Smooth muscle cell (in vitro differentiated cells): ENCODE measurements around the gene ITGB3. TPM values are rescaled to one million over a fixed set of nuclear protein-coding genes. Genes with fewer than 3 reads are reported as not detected.

Experiments
- DNase-seq: peaks from one replicate; lab custom pipeline; 2025; ENCODE audit not compliant: unreplicated experiment; lab: John Stamatoyannopoulos, UW
- H2AFZ ChIP-seq: fragments of 200-600 bp; sonication (generic); 2 replicates; pipeline ENCODE4 v1.6.0; 2016; ENCODE audit warnings: antibody characterized with exemption, low read depth, mild to moderate bottlenecking
- H3F3A ChIP-seq: fragments of 200-600 bp; sonication (generic); 2 replicates; pipeline ENCODE4 v1.6.0; 2017; ENCODE audit warnings: antibody characterized with exemption, low read depth
- H3K27ac ChIP-seq: fragments of 200-600 bp; sonication (generic); 2 replicates; pipeline ENCODE4 v1.5.1; 2016; ENCODE audit warnings: low read depth, mild to moderate bottlenecking
- H3K27me3 ChIP-seq: fragments of 200-600 bp; sonication (generic); 2 replicates; pipeline ENCODE4 v1.6.1; 2016; ENCODE audit warnings: low read depth, mild to moderate bottlenecking
- H3K36me3 ChIP-seq: fragments of 200-600 bp; sonication (generic); 2 replicates; pipeline ENCODE4 v1.5.1; 2016; ENCODE audit warnings: low read depth
- H3K4me1 ChIP-seq: fragments of 200-600 bp; sonication (generic); 2 replicates; pipeline ENCODE4 v1.5.1; 2016; ENCODE audit warnings: low read depth
- H3K4me2 ChIP-seq: fragments of 200-600 bp; sonication (generic); 2 replicates; pipeline ENCODE4 v1.6.0; 2016; ENCODE audit warnings: mild to moderate bottlenecking
- H3K4me3 ChIP-seq: fragments of 200-600 bp; sonication (generic); 2 replicates; pipeline ENCODE4 v1.5.1; 2016; ENCODE audit warnings: mild to moderate bottlenecking
- H3K79me2 ChIP-seq: fragments of 200-600 bp; sonication (generic); 2 replicates; pipeline ENCODE4 v1.6.0; 2016; ENCODE audit warnings: low read depth, mild to moderate bottlenecking
- H3K9ac ChIP-seq: fragments of 200-600 bp; sonication (generic); 2 replicates; pipeline ENCODE4 v1.6.0; 2016; ENCODE audit warnings: low read depth
- H3K9me3 ChIP-seq: fragments of 200-600 bp; sonication (generic); replicated peaks from 2 replicates; pipeline ENCODE4 v1.5.1; 2016; ENCODE audit warnings: low read depth
- H4K20me1 ChIP-seq: fragments of 200-600 bp; sonication (generic); 2 replicates; pipeline ENCODE4 v1.6.0; 2016; ENCODE audit warnings: low read depth
- WGBS: methylation state at CpG from one replicate; pipeline ENCODE4 v1.1.7; 2016; ENCODE audit warnings: low lambda C conversion rate; 5-methylcytosine and 5-hydroxymethylcytosine counted together
- polyA plus RNA-seq: library from polyadenylated mRNA; unstranded; fragments of >200 nt; fragmentation: Nextera tagmentation; extraction: Ambion mirVana; gene quantifications from 2 replicates; pipeline ENCODE4 v1.2.1, GENCODE V29; 2016
- total RNA-seq: library from RNA; depleted of rRNA; stranded (reverse); fragments of >200 nt; gene quantifications from 2 replicates; pipeline ENCODE4 v1.2.3, GENCODE V29; 2014
- TF ChIP-seq, protein P1 (sequence below): fragments of 200-600 bp; sonication (generic); IDR thresholded peaks from 2 replicates; pipeline ENCODE4 v1.5.1; 2017; ENCODE audit warnings: borderline replicate concordance, mild to moderate bottlenecking, antibody characterized with exemption; ENCODE audit not compliant: insufficient read depth, poor library complexity, severe bottlenecking

The ITGB3 gene
- total and polyA plus RNA-seq, 2 experiments from 2014 or later = 3.9 to 7.9 TPM

GRCh38 chr17:47289302-47289701, 35.7 kb downstream of the ITGB3 start:
- no peaks in the 10 kb centered on the region for H3K4me1 ChIP-seq
- no peak overlapping the region for H3K27ac ChIP-seq
- no peak for DNase-seq
- no peaks in the 10 kb centered on the region for H3K9me3 ChIP-seq
- no peak overlapping the region for H3K4me2 ChIP-seq
- H3K4me3 ChIP-seq = no peak overlapping the region
- H3K9ac ChIP-seq = no peak overlapping the region
- WGBS = 84% methylated on average over 1 of the region's 1 CpG
- H3K36me3 ChIP-seq = no peaks in the 10 kb centered on the region
- no peaks in the 10 kb centered on the region for H3K27me3 ChIP-seq
- no peaks in the 10 kb centered on the region for H3K79me2 ChIP-seq
- TF ChIP-seq, protein P1, sequence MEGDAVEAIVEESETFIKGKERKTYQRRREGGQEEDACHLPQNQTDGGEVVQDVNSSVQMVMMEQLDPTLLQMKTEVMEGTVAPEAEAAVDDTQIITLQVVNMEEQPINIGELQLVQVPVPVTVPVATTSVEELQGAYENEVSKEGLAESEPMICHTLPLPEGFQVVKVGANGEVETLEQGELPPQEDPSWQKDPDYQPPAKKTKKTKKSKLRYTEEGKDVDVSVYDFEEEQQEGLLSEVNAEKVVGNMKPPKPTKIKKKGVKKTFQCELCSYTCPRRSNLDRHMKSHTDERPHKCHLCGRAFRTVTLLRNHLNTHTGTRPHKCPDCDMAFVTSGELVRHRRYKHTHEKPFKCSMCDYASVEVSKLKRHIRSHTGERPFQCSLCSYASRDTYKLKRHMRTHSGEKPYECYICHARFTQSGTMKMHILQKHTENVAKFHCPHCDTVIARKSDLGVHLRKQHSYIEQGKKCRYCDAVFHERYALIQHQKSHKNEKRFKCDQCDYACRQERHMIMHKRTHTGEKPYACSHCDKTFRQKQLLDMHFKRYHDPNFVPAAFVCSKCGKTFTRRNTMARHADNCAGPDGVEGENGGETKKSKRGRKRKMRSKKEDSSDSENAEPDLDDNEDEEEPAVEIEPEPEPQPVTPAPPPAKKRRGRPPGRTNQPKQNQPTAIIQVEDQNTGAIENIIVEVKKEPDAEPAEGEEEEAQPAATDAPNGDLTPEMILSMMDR = no peak
- no peaks in the 10 kb centered on the region for H4K20me1 ChIP-seq
- no peaks in the 10 kb centered on the region for H3F3A ChIP-seq
- no peak overlapping the region for H2AFZ ChIP-seq

- Histone ChIP-seq H2AFZ (no peak overlapping the region), H3K27me3 (no peaks in the 10 kb centered on the region), H3K4me1 (peaks cover 7% of the 10 kb centered on the region), H3K27ac (no peak overlapping the region), H3K4me3 (no peak overlapping the region), H3F3A (no peaks in the 10 kb centered on the region), H3K9me3 (no peaks in the 10 kb centered on the region), H4K20me1 (no peaks in the 10 kb centered on the region), H3K4me2 (no peak overlapping the region), H3K79me2 (no peaks in the 10 kb centered on the region), H3K36me3 (no peaks in the 10 kb centered on the region), H3K9ac (no peak overlapping the region)
- TF ChIP-seq, protein P1 = no peak
- no peak for DNase-seq
- WGBS = 87% methylated on average over 5 of the region's 5 CpGs
These were observed 37.2 kb downstream of the ITGB3 start for GRCh38 chr17:47290870-47291241.

DNA sequence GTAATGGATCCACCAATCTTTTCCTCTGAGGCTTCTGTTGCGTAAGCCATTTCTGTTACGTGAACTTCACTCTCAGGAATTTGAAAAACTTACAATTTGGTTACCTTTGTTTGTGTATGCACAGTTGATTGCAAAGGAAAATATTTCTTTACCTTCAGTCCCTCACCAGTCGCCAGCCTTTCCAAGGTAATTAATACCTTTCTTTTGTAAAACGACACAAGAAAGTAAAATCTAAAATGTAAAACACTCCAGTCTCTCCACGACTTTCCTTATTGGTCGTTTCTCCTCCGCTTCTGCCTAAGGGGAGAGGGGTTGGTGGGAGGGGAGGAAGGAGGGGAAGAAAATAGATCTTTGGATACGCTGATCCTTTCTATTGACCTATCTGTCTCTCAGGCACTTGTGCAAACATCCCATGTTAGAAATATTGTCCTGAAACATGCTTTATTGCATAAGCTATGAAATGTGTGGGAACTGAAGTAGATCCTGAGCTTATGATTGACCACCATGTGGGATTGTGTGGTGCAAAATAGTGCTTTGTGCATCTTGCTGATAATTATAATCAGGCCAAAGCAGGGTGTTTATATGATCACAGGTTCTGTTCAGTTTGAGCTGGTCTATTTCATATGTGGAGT, 37.7 kb downstream of the ITGB3 start:
- H3F3A ChIP-seq = no peaks in the 10 kb centered on the region
- no peaks in the 10 kb centered on the region for H3K27me3 ChIP-seq
- no peak overlapping the region for H2AFZ ChIP-seq
- H3K79me2 ChIP-seq = no peaks in the 10 kb centered on the region
- no peak for DNase-seq
- no peaks in the 10 kb centered on the region for H3K9me3 ChIP-seq
- TF ChIP-seq, protein P1 = no peak
- no peak overlapping the region for H3K4me3 ChIP-seq
- no peak overlapping the region for H3K27ac ChIP-seq
- no peaks in the 10 kb centered on the region for H4K20me1 ChIP-seq
- H3K4me1 ChIP-seq = peaks cover 9% of the 10 kb centered on the region
- H3K36me3 ChIP-seq = no peaks in the 10 kb centered on the region
- WGBS = 71% methylated on average over 8 of the region's 8 CpGs
- no peak overlapping the region for H3K9ac ChIP-seq
- no peak overlapping the region for H3K4me2 ChIP-seq

DNA sequence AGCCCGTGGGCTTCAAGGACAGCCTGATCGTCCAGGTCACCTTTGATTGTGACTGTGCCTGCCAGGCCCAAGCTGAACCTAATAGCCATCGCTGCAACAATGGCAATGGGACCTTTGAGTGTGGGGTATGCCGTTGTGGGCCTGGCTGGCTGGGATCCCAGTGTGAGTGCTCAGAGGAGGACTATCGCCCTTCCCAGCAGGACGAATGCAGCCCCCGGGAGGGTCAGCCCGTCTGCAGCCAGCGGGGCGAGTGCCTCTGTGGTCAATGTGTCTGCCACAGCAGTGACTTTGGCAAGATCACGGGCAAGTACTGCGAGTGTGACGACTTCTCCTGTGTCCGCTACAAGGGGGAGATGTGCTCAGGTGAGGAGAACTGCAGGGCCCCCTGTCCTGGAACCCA, 38.6 kb downstream of the ITGB3 start:
- Histone ChIP-seq H3K36me3 (no peaks in the 10 kb centered on the region), H3K9ac (no peak overlapping the region), H3K4me2 (no peak overlapping the region), H3K4me3 (no peak overlapping the region), H3K27me3 (no peaks in the 10 kb centered on the region), H3K79me2 (no peaks in the 10 kb centered on the region), H3K4me1 (peaks cover 9% of the 10 kb centered on the region), H3K9me3 (no peaks in the 10 kb centered on the region), H3K27ac (no peak overlapping the region), H3F3A (no peaks in the 10 kb centered on the region), H4K20me1 (no peaks in the 10 kb centered on the region), H2AFZ (no peak overlapping the region)
- TF ChIP-seq, protein P1 = no peak
- 93% methylated on average over 14 of the region's 14 CpGs for WGBS
- no peak for DNase-seq
